HepG2 (cell line): ENCODE results near the gene CNR2. TPM values are rescaled to one million over a fixed set of nuclear protein-coding genes. Genes with fewer than 3 reads are reported as not detected.

Experiments used
- ATAC-seq: fragments of 200-7000 bp; cut with Tn5 transposase; 3 replicates; pipeline ENCODE4 v1.9.1; 2020; ENCODE audit warnings: mild to moderate bottlenecking, moderate library complexity
- BruUV-seq: library from RNA; stranded (reverse); fragments of 400-500 nt; replicated peaks from 2 replicates; lab custom pipeline; 2021; lab: Mats Ljungman, UMichigan
- CTCF ChIA-PET: fragments of 300-600 bp; formaldehyde crosslinking; extraction: SDS; loops from one replicate; lab custom pipeline; 2021; ENCODE audit warnings: low total read pairs, inconsistent platforms, low intra/inter-chr PET ratio; lab: Yijun Ruan, JAX
- POLR2A ChIA-PET: fragments of 350-600 bp; sonication (Branson Sonifier 250); formaldehyde crosslinking; loops from one replicate; lab custom pipeline; 2020; ENCODE audit warnings: antibody characterized with exemption, inconsistent platforms; lab: Yijun Ruan, JAX
- DNase-seq: peaks from one replicate; pipeline ENCODE4 v3.0.0-alpha.2; 2015; ENCODE audit warnings: low spot score
- FAIRE-seq: peaks from 3 replicates; lab custom pipeline; 2011; peaks lifted over from hg19 to GRCh38; lab: Jason Lieb, UNC
- H2AFZ ChIP-seq: one replicate; pipeline ENCODE4 v1.6.1; 2011; ENCODE audit warnings: low read length, inconsistent platforms
- H3K27ac ChIP-seq: fragments of 300-600 bp; 3 replicates; pipeline ENCODE4 v1.8.0; 2011; ENCODE audit warnings: mixed run types, mild to moderate bottlenecking, mixed read lengths, low read length, inconsistent platforms; ENCODE audit not compliant: insufficient read depth; ENCODE audit errors: extremely low read length
- H3K27me3 ChIP-seq, 2 experiments: fragments of 200-600 bp in 1 of 2; 2 replicates in 1 of 2; 3 replicates in 1 of 2; pipeline versions ENCODE4 v1.6.0 to v1.8.0; 2011; ENCODE audit warnings: low read length in 2 of 2, mild to moderate bottlenecking in 2 of 2, moderate library complexity in 2 of 2, inconsistent platforms in 1 of 2; ENCODE audit not compliant: insufficient read depth in 2 of 2, control insufficient read depth in 1 of 2
- H3K36me3 ChIP-seq, 2 experiments: fragments of 200-600 bp in 1 of 2; replicated peaks in 1 of 2; 2 replicates in 1 of 2; 3 replicates in 1 of 2; pipeline versions ENCODE4 v1.5.1 to v1.8.0; 2011; ENCODE audit warnings: low read length in 2 of 2, inconsistent platforms in 1 of 2; ENCODE audit not compliant: insufficient read depth in 2 of 2, control insufficient read depth in 1 of 2
- H3K4me1 ChIP-seq: 2 replicates; pipeline ENCODE4 v1.5.1; 2012; ENCODE audit warnings: low read length, inconsistent platforms; ENCODE audit not compliant: insufficient read depth
- H3K4me2 ChIP-seq: 2 replicates; pipeline ENCODE4 v1.6.0; 2011; ENCODE audit warnings: low read depth, low read length, inconsistent platforms
- H3K4me3 ChIP-seq, 3 experiments: fragments of 200-600 bp in 1 of 3; sonication (generic), shearing (Covaris generic) in 1 of 3; replicated peaks in 1 of 3; 2 replicates each; pipeline ENCODE4 v1.5.1; 2011 to 2016; ENCODE audit warnings: low read length in 3 of 3, inconsistent platforms in 2 of 3, low read depth in 2 of 3, mild to moderate bottlenecking in 2 of 3, control low read depth in 1 of 3, mixed read lengths in 1 of 3; ENCODE audit not compliant: insufficient read depth in 1 of 3
- H3K79me2 ChIP-seq: one replicate; pipeline ENCODE4 v1.6.1; 2011; ENCODE audit warnings: low read length, inconsistent platforms; ENCODE audit not compliant: insufficient read depth
- H3K9ac ChIP-seq: 2 replicates; pipeline ENCODE4 v1.6.0; 2011; ENCODE audit warnings: mild to moderate bottlenecking, low read depth, low read length, inconsistent platforms; ENCODE audit not compliant: insufficient read depth
- H3K9me3 ChIP-seq: 2 replicates; pipeline ENCODE4 v1.5.1; 2012; ENCODE audit warnings: mild to moderate bottlenecking, low read length
- H4K20me1 ChIP-seq: 2 replicates; pipeline ENCODE4 v1.6.0; 2011; ENCODE audit warnings: inconsistent platforms, mild to moderate bottlenecking, low read length, moderate library complexity; ENCODE audit not compliant: insufficient read depth
- HDAC1 ChIP-seq: sonication (generic); formaldehyde crosslinking; IDR thresholded peaks from 2 replicates; pipeline ENCODE4 v1.5.1; 2020; ENCODE audit warnings: mild to moderate bottlenecking, missing genetic modification reagents
- HOXD1 ChIP-seq: sonication (generic); formaldehyde crosslinking; IDR thresholded peaks from 2 replicates; pipeline ENCODE4 v1.5.0; 2020; ENCODE audit warnings: missing genetic modification reagents
- MED13 ChIP-seq: sonication (generic); formaldehyde crosslinking; IDR thresholded peaks from 2 replicates; pipeline ENCODE4 v1.5.0; 2020; ENCODE audit warnings: missing genetic modification reagents
- PAWR ChIP-seq: sonication (generic); formaldehyde crosslinking; IDR thresholded peaks from 2 replicates; pipeline ENCODE4 v1.4.0; 2020; ENCODE audit warnings: missing genetic modification reagents, mild to moderate bottlenecking, borderline replicate concordance
- RFX3 ChIP-seq: IDR thresholded peaks from 2 replicates; pipeline ENCODE4 v1.6.1; 2016; ENCODE audit warnings: missing biosample characterization, missing genetic modification reagents
- SMARCE1 ChIP-seq: fragments of 450-650 bp; IDR thresholded peaks from 2 replicates; pipeline ENCODE4 v1.6.1; 2017; ENCODE audit warnings: borderline replicate concordance
- ZBTB38 ChIP-seq: sonication (generic); formaldehyde crosslinking; IDR thresholded peaks from 2 replicates; pipeline ENCODE4 v1.5.1; 2020; ENCODE audit warnings: mild to moderate bottlenecking, missing genetic modification reagents
- ZNF256 ChIP-seq: sonication (generic); formaldehyde crosslinking; conservative IDR thresholded peaks from 2 replicates; pipeline ENCODE4 v1.4.0; 2020; ENCODE audit warnings: missing genetic modification reagents
- ZNF460 ChIP-seq: sonication (generic); formaldehyde crosslinking; IDR thresholded peaks from 2 replicates; pipeline ENCODE4 v1.5.1; 2020; ENCODE audit warnings: missing genetic modification reagents, mild to moderate bottlenecking, borderline replicate concordance
- WGBS: methylation state at CpG from one replicate; pipeline ENCODE4 v1.1.6; 2017; ENCODE audit warnings: low lambda C conversion rate; 5-methylcytosine and 5-hydroxymethylcytosine counted together
- in situ Hi-C: cut with HindIII; loops from 2 replicates; pipeline ENCODE4 v1.10.0; 2017; ENCODE audit warnings: low pct_unique_long_range_greater_than_20kb; ENCODE audit not compliant: extremely low pct_ligation_motif_present
- intact Hi-C: fragments of 100-400 bp; cut with micrococcal nuclease; formaldehyde crosslinking; loops from one replicate; pipeline ENCODE4 v1.10.0; 2022; ENCODE audit not compliant: unreplicated experiment
- polyA plus RNA-seq, 8 experiments: library from polyadenylated mRNA; depleted of rRNA in 3 of 8; stranded (reverse) in 7 of 8; unstranded in 1 of 8; fragments of >200 nt; fragmentation: Illumina TruSeq in 4 of 8; extraction: Trizol in 4 of 8; gene quantifications; 2 replicates each; pipeline versions ENCODE4 v1.2.1 to v1.2.3, GENCODE V29; 2011 to 2016; ENCODE audit warnings: low read depth in 4 of 8, missing spikeins in 1 of 8, mixed read lengths in 1 of 8; ENCODE audit not compliant: insufficient read depth in 1 of 8
- total RNA-seq, 5 experiments: library from RNA; depleted of rRNA; stranded (reverse); fragments of >200 nt; fragmentation: Illumina TruSeq; extraction: Trizol; gene quantifications; 2 replicates each; pipeline ENCODE4 v1.2.3, GENCODE V29; 2016; ENCODE audit warnings: low read depth in 1 of 5
- TF ChIP-seq, protein P1 (sequence below): sonication (generic); formaldehyde crosslinking; IDR thresholded peaks from 2 replicates; pipeline ENCODE4 v1.9.0; 2021; ENCODE audit warnings: missing genetic modification reagents, borderline replicate concordance
- TF ChIP-seq, protein P2 (sequence below): sonication (generic); formaldehyde crosslinking; IDR thresholded peaks from 2 replicates; pipeline ENCODE4 v1.5.1; 2020; ENCODE audit warnings: missing genetic modification reagents, mild to moderate bottlenecking, borderline replicate concordance
- TF ChIP-seq, protein P3 (sequence below): sonication (generic); formaldehyde crosslinking; IDR thresholded peaks from 2 replicates; pipeline ENCODE4 v1.8.1; 2023; ENCODE audit warnings: mild to moderate bottlenecking, missing genetic modification reagents
- TF ChIP-seq, protein P4 (sequence below): sonication (generic); formaldehyde crosslinking; IDR thresholded peaks from 2 replicates; pipeline ENCODE4 v1.8.1; 2022; ENCODE audit warnings: mild to moderate bottlenecking, missing genetic modification reagents

Gene CNR2
- total and polyA plus RNA-seq, 2 of the 13 experiments (the other 11 are each of a cell fraction or from before 2014, with no cell fraction given), result not detected

DNA sequence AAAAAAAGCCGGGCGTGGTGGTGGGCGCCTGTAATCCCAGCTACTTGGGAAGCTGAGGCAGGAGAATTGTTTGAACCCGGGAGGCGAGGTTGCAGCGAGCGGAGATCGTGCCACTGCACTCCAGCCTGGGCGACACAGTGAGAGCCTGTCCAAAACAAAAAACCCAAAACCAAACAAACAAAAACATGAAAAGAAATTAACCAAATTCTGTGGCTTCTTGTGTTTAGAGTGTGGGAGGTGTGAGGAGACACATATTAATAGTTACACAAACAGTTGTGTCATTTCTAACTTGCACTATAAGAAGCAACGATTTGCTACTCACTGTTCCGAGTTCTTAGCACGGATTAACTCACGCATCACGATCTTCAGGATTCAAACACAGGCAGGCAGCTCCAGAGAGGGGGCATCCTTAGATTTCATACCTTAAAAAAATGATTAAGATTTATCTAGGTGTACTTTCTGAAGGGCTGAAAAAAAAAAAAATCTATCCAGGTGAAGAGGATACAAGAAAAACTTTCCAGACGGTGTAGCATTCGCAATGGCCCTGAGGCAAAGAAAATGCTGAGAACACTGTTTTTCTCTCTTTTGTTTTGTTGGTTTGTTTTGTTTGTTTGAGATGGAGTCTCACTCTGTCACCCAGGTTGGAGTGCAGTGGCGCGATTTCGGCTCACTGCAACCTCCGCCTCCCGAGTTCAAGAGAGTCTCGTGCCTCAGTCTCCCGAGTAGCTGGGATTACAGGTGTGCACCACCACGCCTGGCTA lies 87.2 kb downstream of the CNR2 start:
- Histone ChIP-seq H3K79me2 (peaks cover 14% of the 10 kb centered on the region), H3K4me3 (peak overlapping the region; percentile 90 to 100 (median 99)), H3K4me1 (peaks cover 31% of the 10 kb centered on the region), H3K9me3 (no peaks in the 10 kb centered on the region), H3K4me2 (peak overlapping the region; percentile 89), H3K9ac (peak overlapping the region; percentile 100), H4K20me1 (no peaks in the 10 kb centered on the region), H2AFZ (peak overlapping the region; percentile 84), H3K36me3 (no peaks in the 10 kb centered on the region), H3K27me3 (no peaks in the 10 kb centered on the region; a peak in 1 of 5 replicates), H3K27ac (peak overlapping the region; percentile 99)
- FAIRE-seq, result no peak
- no TSS peak for BruUV-seq
- intact Hi-C loops, result no loop called here
- no peak for DNase-seq
- 0 out of 3 replicates have a peak, but pooled peaks have one; percentile 19 for ATAC-seq
- POLR2A ChIA-PET, result interaction anchor here (0.6 to 5.2 kb wide), 23 partner anchors 13 to 482 kb away, joined by 3 to 71 read pairs (median 4); partner anchors contain the start of genes GALE, HNRNPR, LYPLA2 and PITHD1
- 29% methylated on average over 24 of the region's 24 CpGs for WGBS
- TF ChIP-seq, protein P1, sequence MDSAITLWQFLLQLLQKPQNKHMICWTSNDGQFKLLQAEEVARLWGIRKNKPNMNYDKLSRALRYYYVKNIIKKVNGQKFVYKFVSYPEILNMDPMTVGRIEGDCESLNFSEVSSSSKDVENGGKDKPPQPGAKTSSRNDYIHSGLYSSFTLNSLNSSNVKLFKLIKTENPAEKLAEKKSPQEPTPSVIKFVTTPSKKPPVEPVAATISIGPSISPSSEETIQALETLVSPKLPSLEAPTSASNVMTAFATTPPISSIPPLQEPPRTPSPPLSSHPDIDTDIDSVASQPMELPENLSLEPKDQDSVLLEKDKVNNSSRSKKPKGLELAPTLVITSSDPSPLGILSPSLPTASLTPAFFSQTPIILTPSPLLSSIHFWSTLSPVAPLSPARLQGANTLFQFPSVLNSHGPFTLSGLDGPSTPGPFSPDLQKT (CRISPR knock-in tag), result no peak
- TF ChIP-seq ZNF460 (CRISPR knock-in tag), result peak; percentile 47; the same call in 1 of the 2 replicates
- TF ChIP-seq, protein P2, sequence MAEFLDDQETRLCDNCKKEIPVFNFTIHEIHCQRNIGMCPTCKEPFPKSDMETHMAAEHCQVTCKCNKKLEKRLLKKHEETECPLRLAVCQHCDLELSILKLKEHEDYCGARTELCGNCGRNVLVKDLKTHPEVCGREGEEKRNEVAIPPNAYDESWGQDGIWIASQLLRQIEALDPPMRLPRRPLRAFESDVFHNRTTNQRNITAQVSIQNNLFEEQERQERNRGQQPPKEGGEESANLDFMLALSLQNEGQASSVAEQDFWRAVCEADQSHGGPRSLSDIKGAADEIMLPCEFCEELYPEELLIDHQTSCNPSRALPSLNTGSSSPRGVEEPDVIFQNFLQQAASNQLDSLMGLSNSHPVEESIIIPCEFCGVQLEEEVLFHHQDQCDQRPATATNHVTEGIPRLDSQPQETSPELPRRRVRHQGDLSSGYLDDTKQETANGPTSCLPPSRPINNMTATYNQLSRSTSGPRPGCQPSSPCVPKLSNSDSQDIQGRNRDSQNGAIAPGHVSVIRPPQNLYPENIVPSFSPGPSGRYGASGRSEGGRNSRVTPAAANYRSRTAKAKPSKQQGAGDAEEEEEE (CRISPR knock-in tag), result no peak
- TF ChIP-seq MED13 (CRISPR knock-in tag), result no peak
- no peak for TF ChIP-seq HOXD1
- TF ChIP-seq HDAC1 (CRISPR knock-in tag), result no peak
- TF ChIP-seq ZNF256 (CRISPR knock-in tag), result no peak
- TF ChIP-seq SMARCE1, result no peak
- TF ChIP-seq RFX3 (CRISPR knock-in tag), result no peak
- TF ChIP-seq, protein P3, sequence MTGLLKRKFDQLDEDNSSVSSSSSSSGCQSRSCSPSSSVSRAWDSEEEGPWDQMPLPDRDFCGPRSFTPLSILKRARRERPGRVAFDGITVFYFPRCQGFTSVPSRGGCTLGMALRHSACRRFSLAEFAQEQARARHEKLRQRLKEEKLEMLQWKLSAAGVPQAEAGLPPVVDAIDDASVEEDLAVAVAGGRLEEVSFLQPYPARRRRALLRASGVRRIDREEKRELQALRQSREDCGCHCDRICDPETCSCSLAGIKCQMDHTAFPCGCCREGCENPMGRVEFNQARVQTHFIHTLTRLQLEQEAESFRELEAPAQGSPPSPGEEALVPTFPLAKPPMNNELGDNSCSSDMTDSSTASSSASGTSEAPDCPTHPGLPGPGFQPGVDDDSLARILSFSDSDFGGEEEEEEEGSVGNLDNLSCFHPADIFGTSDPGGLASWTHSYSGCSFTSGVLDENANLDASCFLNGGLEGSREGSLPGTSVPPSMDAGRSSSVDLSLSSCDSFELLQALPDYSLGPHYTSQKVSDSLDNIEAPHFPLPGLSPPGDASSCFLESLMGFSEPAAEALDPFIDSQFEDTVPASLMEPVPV, result no peak
- TF ChIP-seq PAWR (CRISPR knock-in tag), result no peak
- TF ChIP-seq, protein P4, sequence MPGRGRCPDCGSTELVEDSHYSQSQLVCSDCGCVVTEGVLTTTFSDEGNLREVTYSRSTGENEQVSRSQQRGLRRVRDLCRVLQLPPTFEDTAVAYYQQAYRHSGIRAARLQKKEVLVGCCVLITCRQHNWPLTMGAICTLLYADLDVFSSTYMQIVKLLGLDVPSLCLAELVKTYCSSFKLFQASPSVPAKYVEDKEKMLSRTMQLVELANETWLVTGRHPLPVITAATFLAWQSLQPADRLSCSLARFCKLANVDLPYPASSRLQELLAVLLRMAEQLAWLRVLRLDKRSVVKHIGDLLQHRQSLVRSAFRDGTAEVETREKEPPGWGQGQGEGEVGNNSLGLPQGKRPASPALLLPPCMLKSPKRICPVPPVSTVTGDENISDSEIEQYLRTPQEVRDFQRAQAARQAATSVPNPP, result no peak
- peak; percentile 41; the same call in 1 of the 2 replicates for TF ChIP-seq ZBTB38 (CRISPR knock-in tag)
- in situ Hi-C loops, result no loop called here
- CTCF ChIA-PET, result no interaction called here
